Urinary bladder (tissue), 4 donors: ENCODE data around the gene GPX2. TPM values are rescaled to one million over a fixed set of nuclear protein-coding genes. Genes with fewer than 3 reads are reported as not detected.
A peak's percentile ranks its signal among the peaks of the same experiment; 100 is the strongest.

Experiments
- DNase-seq: peaks from one replicate; pipeline ENCODE4 v3.0.0-alpha.2; 2015; ENCODE audit errors: extremely low spot score
- H3K27ac ChIP-seq: one replicate; pipeline ENCODE4 v1.5.1; 2013; ENCODE audit warnings: low read depth, mild to moderate bottlenecking, moderate library complexity
- H3K36me3 ChIP-seq: one replicate; pipeline ENCODE4 v1.6.1; 2013; ENCODE audit warnings: mild to moderate bottlenecking, moderate library complexity; ENCODE audit not compliant: insufficient read depth
- H3K4me1 ChIP-seq: one replicate; pipeline ENCODE4 v1.6.1; 2013; ENCODE audit warnings: mild to moderate bottlenecking, moderate library complexity; ENCODE audit not compliant: insufficient read depth
- H3K4me3 ChIP-seq: one replicate; pipeline ENCODE4 v1.5.1; 2013; ENCODE audit warnings: low read depth, low read length
- WGBS: extraction: QIAGEN DNeasy Blood & Tissue Kit; methylation state at CpG from one replicate; pipeline ENCODE4 v1.1.7; 2013; 5-methylcytosine and 5-hydroxymethylcytosine counted together
- polyA plus RNA-seq: library from polyadenylated mRNA; stranded (reverse); fragments of 200-250 nt; gene quantifications from one replicate; pipeline ENCODE4 v1.2.3, GENCODE V29; 2013
- total RNA-seq: library from RNA; depleted of rRNA; stranded (reverse); fragments of >200 nt; gene quantifications from one replicate; pipeline ENCODE4 v1.2.3, GENCODE V29; 2014
- donor health status: healthy with polysubstance abuse.
- donor health status: healthy.

GPX2 gene
- total and polyA plus RNA-seq, 2 donors: 21.0 to 191 TPM

- no peak overlapping the region for H3K4me3 ChIP-seq
- H3K36me3 ChIP-seq: no peaks in the 10 kb centered on the region
- no peak overlapping the region for H3K27ac ChIP-seq
- WGBS: 87% methylated on average over 3 of the region's 3 CpGs
- no peak for DNase-seq
- H3K4me1 ChIP-seq: no peaks in the 10 kb centered on the region
Measured at GRCh38 chr14:64940336-64940910, 2.1 kb downstream of the GPX2 start.

GRCh38 chr14:64939817-64940190 lies 2.7 kb downstream of the GPX2 start:
- no peak overlapping the region for H3K27ac ChIP-seq
- H3K36me3 ChIP-seq: no peaks in the 10 kb centered on the region
- no peak overlapping the region for H3K4me3 ChIP-seq
- no peak for DNase-seq
- H3K4me1 ChIP-seq: no peaks in the 10 kb centered on the region
- WGBS: 90% methylated on average over 3 of the region's 3 CpGs

- no peaks in the 10 kb centered on the region for H3K4me1 ChIP-seq
- H3K36me3 ChIP-seq: no peaks in the 10 kb centered on the region
- H3K27ac ChIP-seq: no peak overlapping the region
- no peak for DNase-seq
- 93% methylated on average over 17 of the region's 17 CpGs for WGBS
- no peak overlapping the region for H3K4me3 ChIP-seq
Measured at GRCh38 chr14:64938972-64939816, 3.4 kb downstream of the GPX2 start.

- H3K4me1 ChIP-seq: no peaks in the 10 kb centered on the region
- no peak overlapping the region for H3K4me3 ChIP-seq
- no peak overlapping the region for H3K27ac ChIP-seq
- no peak for DNase-seq
- H3K36me3 ChIP-seq: no peaks in the 10 kb centered on the region
- WGBS: 80% methylated on average over 1 of the region's 1 CpG
Measured at GRCh38 chr14:64937821-64938193, 4.7 kb downstream of the GPX2 start.

GRCh38 chr14:64937171-64937820 lies 5.2 kb downstream of the GPX2 start:
- Histone ChIP-seq H3K27ac (no peak overlapping the region), H3K4me1 (no peaks in the 10 kb centered on the region), H3K36me3 (no peaks in the 10 kb centered on the region), H3K4me3 (no peak overlapping the region)
- 11% methylated on average over 1 of the region's 1 CpG for WGBS
- DNase-seq: no peak

GRCh38 chr14:64935508-64935907 lies 7.0 kb downstream of the GPX2 start:
- no peak for DNase-seq
- 80% methylated on average over 2 of the region's 2 CpGs for WGBS
- Histone ChIP-seq H3K4me3 (no peak overlapping the region), H3K4me1 (no peaks in the 10 kb centered on the region), H3K36me3 (no peaks in the 10 kb centered on the region), H3K27ac (no peak overlapping the region)

- no peak for DNase-seq
- Histone ChIP-seq H3K36me3 (no peaks in the 10 kb centered on the region), H3K27ac (no peak overlapping the region), H3K4me1 (no peaks in the 10 kb centered on the region), H3K4me3 (no peak overlapping the region)
- 40% methylated on average over 1 of the region's 1 CpG for WGBS
Measured at GRCh38 chr14:64934338-64934929, 8.1 kb downstream of the GPX2 start.

- no peak for DNase-seq
- H3K4me3 ChIP-seq: no peak overlapping the region
- H3K4me1 ChIP-seq: no peaks in the 10 kb centered on the region
- no peak overlapping the region for H3K27ac ChIP-seq
- H3K36me3 ChIP-seq: peaks cover 2% of the 10 kb centered on the region
Measured at GRCh38 chr14:64932231-64932630, 10.3 kb downstream of the GPX2 start.

GRCh38 chr14:64931123-64931522 lies 11.4 kb downstream of the GPX2 start:
- 90% methylated on average over 2 of the region's 2 CpGs for WGBS
- DNase-seq: no peak
- H3K4me1 ChIP-seq: no peaks in the 10 kb centered on the region
- no peak overlapping the region for H3K27ac ChIP-seq
- peaks cover 3% of the 10 kb centered on the region for H3K36me3 ChIP-seq
- H3K4me3 ChIP-seq: no peak overlapping the region

- 53% methylated on average over 3 of the region's 3 CpGs for WGBS
Measured at GRCh38 chr14:64930085-64930843, 12.3 kb downstream of the GPX2 start.

GRCh38 chr14:64929014-64929359 lies 13.6 kb downstream of the GPX2 start:
- Histone ChIP-seq H3K36me3 (peaks cover 3% of the 10 kb centered on the region), H3K27ac (no peak overlapping the region), H3K4me1 (no peaks in the 10 kb centered on the region), H3K4me3 (no peak overlapping the region)
- no peak for DNase-seq
- 89% methylated on average over 3 of the region's 3 CpGs for WGBS

More at GRCh38 chr14:64930085-64930843, 12.3 kb downstream of the GPX2 start:
- H3K27ac ChIP-seq: no peak overlapping the region
- peaks cover 3% of the 10 kb centered on the region for H3K36me3 ChIP-seq
- H3K4me1 ChIP-seq: no peaks in the 10 kb centered on the region
- DNase-seq: no peak
- no peak overlapping the region for H3K4me3 ChIP-seq

- WGBS: 83% methylated on average over 7 of the region's 7 CpGs
- DNase-seq: no peak
- Histone ChIP-seq H3K4me1 (no peaks in the 10 kb centered on the region), H3K27ac (peak overlapping the region; percentile 16), H3K4me3 (no peak overlapping the region), H3K36me3 (peaks cover 3% of the 10 kb centered on the region)
Measured at GRCh38 chr14:64928239-64929013, 14.1 kb downstream of the GPX2 start.

GRCh38 chr14:64927031-64927430 lies 15.5 kb downstream of the GPX2 start:
- Histone ChIP-seq H3K4me3 (no peak overlapping the region), H3K36me3 (peaks cover 3% of the 10 kb centered on the region), H3K4me1 (no peaks in the 10 kb centered on the region), H3K27ac (no peak overlapping the region)
- DNase-seq: no peak
- 85% methylated on average over 3 of the region's 3 CpGs for WGBS
